HPDE6-E6E7 (cell line): ENCODE measurements around the gene NPHS1.
A peak's percentile ranks its signal among the peaks of the same experiment; 100 is the strongest.
"Not testable (repeated sequence)": the region's sequence is repeated elsewhere in the genome, so short reads cannot be mapped to it uniquely, and the experiment has no call there.

Experiments used
- DNase-seq: peaks from one replicate; pipeline ENCODE4 v3.0.0; 2011; ENCODE audit warnings: missing footprints; ENCODE audit errors: extremely low spot score

NPHS1 gene

DNA sequence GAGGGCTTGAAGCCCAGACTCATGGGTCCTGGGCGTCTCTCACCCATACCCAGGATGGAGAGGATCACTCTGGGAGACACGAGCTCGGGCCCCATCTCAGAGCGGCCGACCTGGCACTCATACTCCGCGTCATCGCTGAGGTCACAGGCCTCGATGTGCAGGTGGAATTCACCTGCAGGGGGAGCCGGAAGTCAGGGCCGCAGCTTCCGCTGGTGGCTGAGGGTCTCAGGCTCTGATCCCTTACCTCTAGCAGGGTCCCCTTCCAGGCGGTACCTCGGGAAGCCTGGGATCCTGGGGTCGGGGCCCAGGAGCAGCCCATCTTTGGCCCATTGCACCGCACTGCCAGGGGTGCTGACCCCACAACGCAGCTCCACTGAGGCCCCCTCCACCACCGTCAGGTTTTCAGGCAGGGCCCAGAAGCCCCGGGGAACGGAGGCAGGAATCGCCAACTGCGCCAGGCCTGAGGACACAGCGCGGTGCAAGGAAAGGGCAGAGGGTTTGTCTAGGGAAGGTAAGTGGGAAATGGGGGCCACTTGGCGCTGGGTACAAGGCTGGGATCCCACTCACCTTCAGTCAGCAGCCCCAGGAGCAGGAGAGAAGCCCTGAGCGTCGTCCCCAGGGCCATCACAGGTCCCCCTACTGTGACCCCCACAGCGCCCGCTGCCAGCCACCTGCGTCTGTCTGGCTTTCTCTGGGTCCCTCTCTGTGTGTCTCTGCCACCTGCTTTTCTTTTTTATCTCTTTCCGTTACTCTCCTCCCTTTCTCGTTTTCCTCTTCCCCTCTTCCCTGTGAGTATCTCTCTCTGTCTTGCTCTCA, 883 bp downstream of the NPHS1 start:
- no peak for DNase-seq

DNA sequence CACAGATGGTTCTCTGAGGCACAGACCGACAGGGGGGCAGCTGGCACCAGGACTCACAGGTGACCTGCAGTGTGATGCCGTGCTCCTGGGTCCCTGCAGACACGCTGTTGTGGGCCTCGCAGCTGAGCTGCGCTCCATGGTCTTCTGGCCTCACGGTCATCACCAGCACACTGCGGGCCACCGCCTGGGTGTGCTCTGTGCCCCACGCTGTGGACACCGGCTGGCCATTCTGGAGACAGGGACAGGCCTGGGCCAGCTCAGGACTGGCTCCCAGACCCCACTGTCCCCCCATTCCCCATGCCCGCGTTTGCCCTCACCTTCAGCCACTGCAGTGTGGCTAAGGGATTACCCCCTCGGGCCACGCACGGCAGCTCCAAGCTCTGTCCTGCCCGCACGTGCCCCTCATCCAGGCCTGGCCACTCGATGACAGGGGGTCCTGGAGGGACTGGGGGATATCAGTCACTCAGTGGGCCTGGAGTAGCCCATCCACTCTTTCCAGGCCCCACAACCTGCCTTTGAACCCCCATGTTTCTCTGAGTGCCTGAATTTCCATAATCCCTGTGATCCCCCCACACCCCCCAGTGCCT, 3.3 kb downstream of the NPHS1 start:
- DNase-seq = no peak

DNA sequence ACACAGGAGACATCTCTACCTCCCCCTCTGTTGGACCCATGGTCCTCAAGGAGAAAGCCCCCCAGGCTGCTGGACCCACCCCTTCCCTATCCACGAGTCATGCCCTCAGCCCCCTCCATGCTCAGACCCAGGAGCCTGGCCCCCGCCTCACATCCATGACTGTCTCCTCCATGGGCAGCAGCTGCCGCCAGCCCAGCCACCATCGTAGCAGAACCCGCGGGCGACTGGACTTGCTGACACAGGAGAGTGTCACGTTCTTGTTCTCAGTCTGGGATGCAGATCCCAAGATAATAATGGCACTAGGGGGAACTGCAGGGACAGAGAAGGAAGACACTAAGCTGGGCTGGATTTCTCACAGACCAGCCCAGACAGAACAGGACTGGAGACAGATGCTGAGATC, 3.8 kb downstream of the NPHS1 start:
- DNase-seq = no peak

DNA sequence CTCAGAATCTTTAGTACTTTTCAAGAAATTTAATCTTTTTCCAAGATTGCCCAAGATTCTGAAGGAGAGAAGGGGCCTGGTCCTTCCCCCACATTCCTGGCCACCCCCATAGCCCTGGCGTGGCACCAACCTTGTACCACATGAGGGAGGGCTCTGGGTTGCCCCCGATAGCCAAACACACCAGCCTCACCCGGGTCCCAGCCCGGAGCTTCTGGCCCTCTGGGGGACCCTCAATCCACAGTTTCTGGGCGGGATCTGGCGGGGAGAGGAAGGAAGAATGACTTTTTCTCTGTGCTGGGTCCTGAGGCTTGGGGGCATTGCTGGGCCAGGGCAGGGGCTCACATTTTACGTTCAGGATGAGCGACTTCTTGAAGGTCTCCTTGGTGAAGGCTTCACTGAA, 4.4 kb downstream of the NPHS1 start:
- no peak for DNase-seq

DNA sequence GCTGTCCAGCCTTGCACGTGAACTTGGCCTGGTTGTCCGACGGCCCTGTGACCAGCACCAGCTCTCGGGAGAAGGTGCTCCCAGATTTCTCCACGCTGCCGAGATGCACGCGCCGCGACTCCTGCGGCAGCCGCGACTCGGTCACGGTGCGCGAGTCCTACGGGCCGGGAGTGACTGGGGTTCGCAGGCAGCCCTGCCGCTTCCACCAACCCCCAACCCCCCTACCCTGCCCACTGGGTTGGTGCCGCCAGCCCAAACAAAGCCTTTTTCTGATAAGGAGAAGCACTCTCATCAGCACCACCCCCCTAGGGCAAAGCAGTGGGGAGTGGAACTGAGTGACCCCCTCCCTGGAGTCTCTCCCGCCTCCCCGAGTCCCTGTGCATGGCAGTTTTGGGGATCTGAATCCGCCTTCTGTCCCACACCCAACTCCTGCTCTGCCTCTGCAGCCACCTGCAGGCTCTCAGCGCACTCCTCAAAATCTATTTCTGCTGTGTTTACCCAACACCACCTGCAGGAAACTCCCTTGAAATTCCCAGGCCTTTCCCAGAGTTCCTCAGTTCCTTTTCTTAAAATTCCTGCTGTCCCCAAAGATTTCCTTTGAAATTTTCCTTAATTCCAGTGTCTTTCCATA, 6.2 kb downstream of the NPHS1 start:
- DNase-seq = no peak

DNA sequence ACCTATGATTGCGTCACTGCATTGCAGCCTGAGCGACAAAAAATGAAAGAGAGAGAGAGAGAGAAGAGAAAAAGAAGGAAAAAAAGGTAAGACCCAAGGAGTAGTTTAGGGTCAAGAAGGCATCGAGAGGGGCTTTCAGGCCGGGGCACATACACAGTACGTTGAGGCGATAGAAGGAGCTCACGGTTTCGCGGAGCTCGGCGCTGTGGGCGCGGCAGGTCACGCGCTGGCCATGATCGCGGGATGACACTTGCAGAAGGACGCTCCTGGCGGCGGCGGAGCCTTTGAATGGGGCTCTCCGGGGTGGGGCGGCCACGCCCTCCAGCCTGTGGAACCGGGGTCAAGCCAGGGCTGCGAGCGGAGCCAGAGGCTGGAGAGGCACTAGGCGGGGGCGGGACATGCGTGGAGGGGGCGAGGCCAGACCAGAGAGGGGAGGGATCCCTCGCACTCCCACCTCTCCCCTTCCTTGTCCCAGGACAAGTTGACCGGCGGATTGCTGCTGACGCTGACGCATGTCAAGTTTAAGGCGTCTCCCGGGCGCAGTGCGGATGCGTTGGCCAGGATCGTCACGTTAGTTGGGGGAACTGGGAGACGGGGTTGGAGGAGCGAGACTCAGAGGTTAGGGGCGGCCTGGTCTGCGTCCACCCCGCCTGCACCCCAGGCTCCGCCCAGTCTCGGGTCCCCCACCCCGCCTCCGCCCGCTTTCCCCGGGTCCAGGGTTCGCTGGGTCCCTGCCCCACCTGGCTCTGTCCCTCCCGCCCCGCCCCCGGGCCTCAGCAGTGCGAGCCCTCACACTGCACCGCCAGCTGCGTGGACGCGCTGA, 6.9 kb downstream of the NPHS1 start:
- no peak for DNase-seq

DNA sequence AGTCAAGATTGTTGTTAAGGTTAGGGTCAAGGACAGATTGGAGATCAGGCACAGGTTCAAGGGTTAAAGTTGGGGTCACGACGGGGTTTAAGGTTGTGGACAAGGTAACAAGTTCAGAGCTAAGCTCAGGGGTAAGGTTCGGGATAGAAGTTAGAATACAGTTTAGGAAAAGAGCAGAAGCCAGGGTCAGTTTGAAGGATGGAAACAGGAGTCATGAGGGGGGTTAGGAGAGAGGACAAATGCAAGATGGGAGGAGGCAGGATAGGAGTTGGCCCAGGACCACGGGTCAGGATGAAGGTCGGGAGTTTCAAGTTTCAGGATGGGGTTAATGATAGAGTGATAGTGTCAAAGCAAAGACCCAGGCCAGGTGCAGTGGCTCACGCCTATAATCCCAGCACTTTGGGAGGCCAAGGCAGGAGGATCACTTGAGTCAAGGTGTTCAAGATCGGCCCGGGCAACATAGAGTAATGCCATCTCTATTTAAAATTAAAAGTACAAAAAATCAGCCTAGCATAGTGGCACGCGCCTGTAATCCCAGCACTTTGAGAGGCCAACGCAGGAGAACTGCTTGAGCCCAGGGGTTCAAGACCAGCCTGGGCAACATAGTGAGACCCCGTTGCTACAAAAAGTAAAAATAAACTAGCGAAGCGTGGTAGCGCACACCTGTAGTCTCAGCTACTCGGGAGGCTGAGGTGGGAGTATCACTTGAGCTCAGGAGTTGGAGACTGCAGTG, 7.7 kb downstream of the NPHS1 start:
- DNase-seq = no peak

DNA sequence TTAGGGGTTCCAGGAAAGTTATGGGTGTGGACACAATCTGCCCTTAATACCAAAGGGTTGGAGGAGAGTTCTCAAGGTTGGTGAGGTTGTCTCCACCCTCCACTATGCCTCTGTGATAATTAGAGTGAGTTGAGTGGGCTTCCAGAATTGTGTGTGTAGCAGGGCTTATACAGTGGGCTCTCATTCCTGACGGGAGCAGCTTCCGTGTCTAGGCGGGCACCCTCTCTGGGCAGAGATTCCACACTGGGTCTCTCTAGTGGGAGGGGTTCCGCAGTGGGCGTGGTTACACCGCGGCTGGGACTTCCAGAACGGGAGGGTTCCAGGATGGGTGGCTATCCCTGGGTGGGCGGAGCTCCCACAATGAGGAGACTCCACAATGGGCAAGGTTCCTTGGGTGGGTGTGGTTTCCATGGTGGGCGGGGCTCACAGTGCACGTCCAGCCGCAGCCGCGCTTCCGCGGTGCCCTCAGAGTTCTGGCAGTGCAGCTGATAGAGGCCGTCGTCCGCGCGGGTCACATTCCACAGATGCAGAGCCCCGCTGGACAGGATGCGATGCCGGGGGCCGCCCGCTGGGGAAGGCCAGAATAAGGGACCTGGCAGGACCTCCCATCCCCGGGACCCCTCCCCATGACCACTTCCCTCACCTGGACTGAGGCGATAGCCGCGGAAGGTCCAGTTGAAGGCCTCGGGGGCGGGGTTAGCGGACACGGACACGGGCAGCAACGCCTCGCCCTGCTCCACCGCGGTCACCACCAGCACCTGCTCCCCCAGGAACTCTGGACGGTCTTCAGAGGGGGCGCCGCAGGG, 8.4 kb downstream of the NPHS1 start:
- DNase-seq = no peak

DNA sequence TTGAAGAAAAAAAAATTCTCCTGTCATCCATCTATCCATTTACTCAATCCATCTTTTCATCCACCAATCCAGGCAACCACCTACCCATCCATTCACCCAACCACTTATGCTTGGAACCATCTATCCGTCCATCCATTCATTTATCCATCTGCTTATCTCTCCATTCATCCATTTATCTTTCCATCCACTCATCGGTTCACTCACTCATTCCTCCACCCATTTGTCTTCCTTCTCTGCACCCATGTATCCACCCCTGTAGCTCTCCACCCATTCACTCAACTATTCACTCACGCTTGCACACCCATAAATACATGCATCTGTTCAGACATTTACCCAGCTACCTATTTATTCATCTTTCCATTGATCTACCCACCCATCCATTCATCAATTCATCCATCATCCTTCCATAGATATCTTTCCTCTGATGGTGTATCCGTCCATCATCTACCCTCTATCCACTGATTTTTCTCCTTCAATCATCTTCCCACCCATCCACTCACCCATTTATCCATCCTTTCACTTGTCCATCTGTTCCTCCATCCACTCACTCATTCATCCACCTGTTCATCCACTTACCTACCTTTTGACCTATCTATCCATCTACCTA, 9.5 kb downstream of the NPHS1 start:
- DNase-seq = no peak

DNA sequence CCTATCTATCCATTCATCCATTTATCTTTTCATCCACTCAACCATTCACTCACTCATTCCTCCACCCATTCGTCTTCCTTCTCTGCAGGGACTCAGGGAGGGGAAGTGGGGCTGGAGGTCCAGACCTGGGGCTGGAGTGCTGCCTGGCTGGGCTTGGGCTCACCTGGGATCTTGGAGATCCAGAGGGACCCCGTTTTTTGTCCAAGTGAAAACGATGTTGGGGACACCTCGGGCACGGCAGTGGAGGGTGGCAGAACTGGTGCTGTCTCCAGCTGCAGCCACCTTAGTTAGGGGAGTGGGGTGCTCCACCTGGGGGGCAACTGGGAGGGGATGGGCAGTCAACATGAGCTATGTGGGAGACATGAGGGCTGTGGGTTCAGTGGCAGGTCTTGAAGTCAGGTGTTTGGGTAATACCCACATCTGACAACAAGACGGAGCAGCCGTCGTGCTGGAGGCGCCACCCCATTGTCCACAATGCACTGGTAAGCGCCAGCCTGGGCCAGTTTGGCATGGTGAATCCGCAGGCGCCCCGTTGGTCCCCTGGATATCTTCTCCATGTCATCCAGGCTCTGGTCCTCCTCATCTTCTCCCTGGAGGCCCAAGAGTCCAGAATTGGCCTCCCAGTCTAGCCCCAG, 10.2 kb downstream of the NPHS1 start:
- DNase-seq = no peak

DNA sequence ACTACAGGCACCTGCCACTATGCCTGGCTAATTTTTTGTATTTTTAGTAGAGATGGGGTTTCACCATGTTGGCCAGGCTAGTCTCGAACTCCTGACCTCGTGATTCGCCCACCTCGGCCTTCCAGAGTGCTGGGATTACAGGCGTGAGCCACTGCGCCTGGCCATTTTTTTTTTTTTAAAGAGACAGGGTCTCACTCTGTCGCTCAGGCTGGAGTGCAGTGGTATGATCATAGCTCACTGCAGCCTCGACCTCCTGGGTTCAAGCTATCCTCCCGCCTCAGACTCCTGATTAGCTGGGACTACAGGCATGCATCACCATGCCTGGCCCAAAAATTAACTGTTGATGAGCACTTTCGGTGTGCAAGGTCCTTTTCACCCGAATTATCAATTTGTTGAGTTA, 16.2 kb downstream of the NPHS1 start:
- DNase-seq = not testable (repeated sequence)

DNA sequence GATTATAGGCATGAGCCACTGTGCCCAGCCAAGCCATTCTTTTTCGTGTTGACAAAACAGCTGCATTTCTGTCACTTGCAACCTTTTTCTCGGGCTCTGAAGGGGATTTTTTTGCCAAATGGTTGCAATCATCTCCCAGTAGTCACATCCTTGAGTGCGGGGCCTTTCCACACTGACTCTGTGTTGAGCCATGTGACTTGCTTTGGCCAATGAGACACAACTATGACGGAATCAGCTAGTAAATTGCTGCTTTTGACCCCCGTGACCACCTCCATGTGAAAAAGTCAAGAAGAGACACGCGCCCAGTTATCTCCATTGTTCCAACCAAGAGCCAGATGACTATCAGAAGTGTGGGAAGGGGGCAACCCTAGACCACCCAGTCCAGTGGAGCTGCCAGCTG, 18.3 kb downstream of the NPHS1 start:
- DNase-seq = no peak

DNA sequence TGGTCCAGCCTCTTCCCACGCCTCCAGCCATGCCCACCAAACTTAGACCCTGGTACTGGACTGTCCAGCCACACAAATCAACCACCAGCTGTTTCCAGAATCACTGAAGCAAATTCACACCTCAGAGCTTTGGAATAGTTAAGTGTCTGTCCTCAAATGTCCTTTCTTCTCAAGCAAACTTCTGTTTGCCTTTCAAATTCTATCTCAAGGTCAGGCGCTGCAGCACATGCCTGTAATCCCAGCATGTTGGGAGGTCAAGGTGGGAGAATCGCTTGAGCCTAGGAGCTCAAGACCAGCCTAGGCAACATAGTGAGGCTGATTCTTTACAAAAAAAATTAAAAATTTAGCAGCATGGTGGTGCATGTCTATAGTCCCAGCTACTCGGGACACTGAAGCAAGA, 20.2 kb downstream of the NPHS1 start:
- no peak for DNase-seq

DNA sequence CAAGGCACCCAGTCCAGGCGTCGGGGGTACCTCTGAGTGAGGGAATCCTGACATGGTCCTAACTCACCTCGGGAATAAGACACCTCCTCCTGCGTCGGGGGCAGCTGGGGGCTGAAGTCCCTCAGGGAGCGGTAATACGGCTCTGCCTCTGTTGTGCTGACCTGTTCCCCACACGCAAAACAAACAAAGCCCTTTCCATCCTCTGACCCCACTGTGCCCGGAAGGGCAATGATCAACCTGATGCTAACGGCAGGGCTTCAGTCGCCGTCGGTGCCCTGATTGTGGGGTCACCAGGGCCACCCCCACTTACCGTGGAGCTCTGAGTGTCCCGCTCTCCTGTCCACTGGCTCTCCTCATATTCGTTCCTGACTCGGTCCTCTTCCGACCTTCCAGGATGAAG, 21.3 kb downstream of the NPHS1 start:
- DNase-seq = no peak

DNA sequence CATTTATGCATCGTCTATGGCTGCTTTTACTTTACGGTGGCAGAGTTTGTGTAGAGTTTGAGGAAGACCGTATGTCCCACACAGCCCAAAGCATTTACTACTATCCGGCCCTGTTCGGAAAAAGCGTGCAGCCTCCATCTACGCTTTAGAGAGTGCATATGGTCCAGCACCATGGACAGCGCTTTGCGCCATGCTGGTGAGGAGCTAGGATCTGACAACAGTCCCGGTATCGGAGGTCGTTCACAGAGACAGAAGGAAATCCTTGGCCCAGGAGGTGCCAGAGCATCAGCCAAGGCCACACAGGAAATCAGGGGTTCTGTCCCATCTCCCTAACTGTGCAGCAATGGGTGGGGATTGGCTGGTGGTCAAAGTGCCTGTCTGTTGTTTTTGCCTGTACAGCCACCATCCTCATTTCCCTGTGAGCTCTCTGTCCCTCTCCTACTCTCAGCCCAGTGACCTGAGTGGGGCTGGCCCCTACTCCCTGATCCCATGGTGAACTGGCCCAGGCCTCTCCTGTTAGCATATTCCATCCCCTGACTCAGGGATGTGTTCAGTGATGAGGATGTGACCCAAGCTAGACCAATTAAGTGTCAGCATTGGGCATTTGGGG, 23.5 kb downstream of the NPHS1 start:
- peak; percentile 26 for DNase-seq

DNA sequence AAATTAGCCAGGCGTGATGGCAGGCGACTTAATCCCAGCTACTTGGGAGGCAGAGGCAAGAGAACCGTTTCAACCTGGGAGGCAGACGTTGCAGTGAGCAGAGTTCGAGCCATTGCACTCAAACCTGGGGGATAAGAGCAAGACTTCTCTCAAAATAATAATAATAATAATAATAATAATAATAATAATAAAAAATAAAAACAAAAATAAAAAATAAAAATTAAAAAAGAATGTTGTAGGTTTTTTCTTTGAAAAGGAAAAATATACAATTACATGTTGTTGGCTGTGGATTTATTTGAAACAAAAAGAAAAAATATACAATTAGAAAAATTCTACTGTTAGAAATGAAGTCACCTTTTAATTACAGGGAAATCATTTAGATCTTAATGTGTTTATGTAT, 28.2 kb downstream of the NPHS1 start:
- no peak for DNase-seq

DNA sequence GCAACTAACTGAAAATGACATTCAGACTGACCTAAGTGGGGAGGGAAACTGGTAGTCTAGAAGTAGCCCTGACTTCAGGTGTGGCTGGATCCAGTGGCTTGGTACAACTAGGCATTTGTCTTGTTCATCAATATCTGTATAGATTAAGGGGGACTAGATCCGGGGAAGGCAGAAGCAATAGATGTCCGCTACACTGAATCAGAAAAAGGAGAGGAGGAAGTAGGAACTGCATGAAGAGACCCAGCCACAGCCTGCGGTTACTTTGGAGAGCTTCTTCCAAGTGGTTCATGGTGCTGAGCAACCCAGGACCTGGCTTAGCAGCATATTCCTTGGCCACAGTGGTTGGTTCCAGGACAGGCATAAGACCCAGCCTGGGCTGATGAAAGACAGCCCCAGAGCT, 29.7 kb downstream of the NPHS1 start:
- no peak for DNase-seq

DNA sequence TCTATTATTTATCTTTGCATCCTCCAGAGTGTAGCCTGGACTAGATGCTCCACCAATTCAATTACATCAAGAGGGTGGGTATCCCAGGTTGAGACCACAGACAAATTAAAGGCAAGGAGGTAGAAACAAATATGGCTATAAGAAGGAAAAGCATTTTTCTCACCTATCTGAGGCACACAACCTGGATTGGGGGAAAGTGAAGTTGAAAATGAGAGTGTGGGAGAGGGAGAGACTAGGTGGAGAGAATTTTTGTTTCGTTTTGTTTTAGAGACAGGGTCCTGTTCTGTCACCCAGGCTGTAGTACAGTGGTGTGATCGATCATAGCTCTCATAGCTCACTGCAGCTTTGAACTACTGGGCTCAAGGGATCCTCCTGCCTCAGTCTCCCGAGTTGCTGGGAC, 33.9 kb downstream of the NPHS1 start:
- no peak for DNase-seq

DNA sequence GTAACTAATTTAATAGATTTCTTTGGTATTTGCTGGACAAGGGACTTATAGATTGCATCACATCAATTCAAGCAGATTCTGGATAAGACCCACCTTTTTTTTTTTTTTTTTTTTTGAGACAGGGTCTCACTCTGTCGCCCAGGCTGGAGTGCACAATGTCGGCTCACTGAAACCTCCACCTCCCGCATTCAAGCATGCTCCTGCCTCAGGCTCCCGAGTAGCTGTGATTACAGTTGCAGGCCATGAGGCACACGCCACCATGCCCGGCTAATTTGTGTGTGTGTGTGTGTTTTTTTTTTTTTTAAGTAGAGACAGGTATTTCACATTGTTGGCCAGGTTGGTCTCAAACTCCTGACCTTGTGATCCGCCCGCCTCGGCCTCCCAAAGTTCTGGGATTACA, 35.5 kb downstream of the NPHS1 start:
- DNase-seq = no peak
